Activated CD4-positive, alpha-beta T cell treated with anti-CD3 and anti-CD28 coated beads for 36 hours (primary cell): ENCODE data around the gene SUSD6. TPM values are rescaled to one million over a fixed set of nuclear protein-coding genes. Genes with fewer than 3 reads are reported as not detected.

Experiments
- ATAC-seq: fragments of 200-7000 bp; cut with Tn5 transposase; one replicate; pipeline ENCODE4 v1.10.0; 2021; ENCODE audit warnings: mild to moderate bottlenecking, moderate library complexity
- CTCF ChIA-PET: fragments of 350-600 bp; sonication (Branson Sonifier 250); formaldehyde crosslinking; loops from one replicate; lab custom pipeline; 2021; ENCODE audit warnings: antibody characterized with exemption; lab: Charles Lee
- POLR2A ChIA-PET: fragments of 350-600 bp; sonication (Branson Sonifier 250); formaldehyde crosslinking; loops from one replicate; lab custom pipeline; 2021; ENCODE audit warnings: antibody characterized with exemption, inconsistent platforms; lab: Charles Lee
- DNase-seq: peaks from one replicate; pipeline ENCODE4 v3.0.0-alpha.2; 2020
- H3K27ac Mint-ChIP-seq: one replicate; pipeline ENCODE4 v1.8.0; 2021; ENCODE audit warnings: mixed read lengths
- H3K27me3 Mint-ChIP-seq: one replicate; pipeline ENCODE4 v1.8.0; 2021; ENCODE audit warnings: mixed read lengths
- H3K36me3 Mint-ChIP-seq: one replicate; pipeline ENCODE4 v1.8.0; 2021; ENCODE audit warnings: low read depth, mixed read lengths
- H3K4me1 Mint-ChIP-seq: one replicate; pipeline ENCODE4 v1.8.0; 2021; ENCODE audit warnings: mixed read lengths
- H3K4me3 Mint-ChIP-seq: one replicate; pipeline ENCODE4 v1.8.0; 2021; ENCODE audit warnings: mild to moderate bottlenecking, moderate library complexity, mixed read lengths
- H3K9me3 Mint-ChIP-seq: one replicate; pipeline ENCODE4 v1.8.0; 2021; ENCODE audit warnings: low read depth, mixed read lengths
- intact Hi-C, 2 experiments: fragments of 100-400 bp; cut with DNase I in 1 of 2; cut with micrococcal nuclease in 1 of 2; formaldehyde crosslinking; loops; one replicate each; pipeline versions ENCODE4 v1.14.2 to v1.15.1; 2022 to 2024; cut with DNase I, micrococcal nuclease
- total RNA-seq, 2 experiments: library from RNA; stranded (reverse); gene quantifications; one replicate each; pipeline ENCODE4 v1.2.3, GENCODE V29; 2021

SUSD6 gene
- total RNA-seq, 2 experiments from 2014 or later = 57.9 to 59.3 TPM

GRCh38 chr14:69573831-69574262 lies 37.5 kb upstream of the SUSD6 start:
- no peak for ATAC-seq
- DNase-seq = peak; percentile 37
- H3K4me3 Mint-ChIP-seq = peak overlapping the region; percentile 26
- H3K36me3 Mint-ChIP-seq = no peaks in the 10 kb centered on the region
- H3K27me3 Mint-ChIP-seq = peaks cover 45% of the 10 kb centered on the region
- no peak overlapping the region for H3K27ac Mint-ChIP-seq
- ChIA-PET CTCF (interaction anchor here (0.7 to 2.1 kb wide), 17 partner anchors 10 to 331 kb away, joined by 3 to 14 read pairs (median 4); no protein-coding TSS in a partner anchor), POLR2A (no interaction called here)
- H3K4me1 Mint-ChIP-seq = peaks cover 10% of the 10 kb centered on the region
- intact Hi-C loops = loop anchor here (1.0 to 10.0 kb wide), 8 partner anchors 25 to 451 kb away; partner anchors contain the start of gene GALNT16 (in 1 of the 2)
- no peaks in the 10 kb centered on the region for H3K9me3 Mint-ChIP-seq

GRCh38 chr14:69574263-69574953 lies 37.0 kb upstream of the SUSD6 start, which contains the start of gene CCDC177:
TSS of gene CCDC177 (minus strand) at chr14:69574871. CDS start at chr14:69573622, 1,249 bp downstream.
- DNase-seq = peak; percentile 88
- Mint-ChIP-seq H3K27me3 (peaks cover 42% of the 10 kb centered on the region), H3K27ac (peak within 1 kb of the TSS; percentile 4), H3K4me1 (peaks cover 10% of the 10 kb centered on the region), H3K4me3 (peak within 1 kb of the TSS; percentile 58), H3K9me3 (no peaks in the 10 kb centered on the region), H3K36me3 (no peaks in the 10 kb centered on the region)
- ATAC-seq = peak; percentile 78
- POLR2A ChIA-PET = interaction anchor here (0.6 kb wide), 1 partner anchor 10 kb away, joined by 5 read pairs; no protein-coding TSS in a partner anchor
- intact Hi-C loops = loop anchor here (1.0 to 10.0 kb wide), 8 partner anchors 26 to 450 kb away; partner anchors contain the start of gene GALNT16 (in 1 of the 2)
- CTCF ChIA-PET = interaction anchor here (0.6 to 2.1 kb wide), 25 partner anchors 9 to 752 kb away, joined by 3 to 14 read pairs (median 4); no protein-coding TSS in a partner anchor

- H3K27ac Mint-ChIP-seq = peak overlapping the region; percentile 4
- POLR2A ChIA-PET = interaction anchor here (0.6 kb wide), 2 partner anchors 10 to 71 kb away, joined by 3 to 5 read pairs; no protein-coding TSS in a partner anchor
- H3K9me3 Mint-ChIP-seq = no peaks in the 10 kb centered on the region
- peaks cover 10% of the 10 kb centered on the region for H3K4me1 Mint-ChIP-seq
- no peaks in the 10 kb centered on the region for H3K36me3 Mint-ChIP-seq
- peaks cover 40% of the 10 kb centered on the region for H3K27me3 Mint-ChIP-seq
- CTCF ChIA-PET = interaction anchor here (0.6 to 2.1 kb wide), 20 partner anchors 8 to 752 kb away, joined by 3 to 14 read pairs (median 4); no protein-coding TSS in a partner anchor
- intact Hi-C loops = loop anchor here (1.0 to 10.0 kb wide), 8 partner anchors 26 to 450 kb away; partner anchors contain the start of gene GALNT16 (in 1 of the 2)
- DNase-seq (no peak), ATAC-seq (no peak)
- peak overlapping the region; percentile 58 for H3K4me3 Mint-ChIP-seq
Observed at GRCh38 chr14:69574954-69575295, 36.5 kb upstream of the SUSD6 start.

GRCh38 chr14:69579476-69579875 lies 31.9 kb upstream of the SUSD6 start:
- ATAC-seq (no peak), DNase-seq (no peak)
- intact Hi-C loops = loop anchor here (10.0 kb wide), 2 partner anchors 445 to 455 kb away; no protein-coding TSS in a partner anchor
- H3K36me3 Mint-ChIP-seq = no peaks in the 10 kb centered on the region
- no peak overlapping the region for H3K27ac Mint-ChIP-seq
- no peak overlapping the region for H3K4me3 Mint-ChIP-seq
- no peaks in the 10 kb centered on the region for H3K9me3 Mint-ChIP-seq
- POLR2A ChIA-PET = no interaction called here
- CTCF ChIA-PET = interaction anchor here (0.7 to 2.7 kb wide), 12 partner anchors 23 to 162 kb away, joined by 3 to 20 read pairs (median 3); no protein-coding TSS in a partner anchor
- H3K4me1 Mint-ChIP-seq = peaks cover 2% of the 10 kb centered on the region
- H3K27me3 Mint-ChIP-seq = peaks cover 15% of the 10 kb centered on the region

- Mint-ChIP-seq H3K4me1 (no peaks in the 10 kb centered on the region), H3K4me3 (no peak overlapping the region), H3K27ac (no peak overlapping the region), H3K9me3 (no peaks in the 10 kb centered on the region), H3K27me3 (peaks cover 13% of the 10 kb centered on the region), H3K36me3 (no peaks in the 10 kb centered on the region)
- ChIA-PET POLR2A (no interaction called here), CTCF (interaction anchor here (0.7 to 2.7 kb wide), 13 partner anchors 23 to 600 kb away, joined by 3 to 20 read pairs (median 3); no protein-coding TSS in a partner anchor)
- ATAC-seq (peak; percentile 64), DNase-seq (peak; percentile 54)
- intact Hi-C loops = no loop called here
Observed at GRCh38 chr14:69580009-69580577, 31.3 kb upstream of the SUSD6 start.

GRCh38 chr14:69581316-69581935 lies 30.0 kb upstream of the SUSD6 start:
- peaks cover 5% of the 10 kb centered on the region for H3K27me3 Mint-ChIP-seq
- intact Hi-C loops = no loop called here
- no peaks in the 10 kb centered on the region for H3K9me3 Mint-ChIP-seq
- H3K4me1 Mint-ChIP-seq = no peaks in the 10 kb centered on the region
- H3K27ac Mint-ChIP-seq = no peak overlapping the region
- CTCF ChIA-PET = interaction anchor here (0.5 to 5.8 kb wide), 13 partner anchors 42 to 1799 kb away, joined by 3 to 77 read pairs (median 4); no protein-coding TSS in a partner anchor
- ATAC-seq = no peak
- H3K36me3 Mint-ChIP-seq = no peaks in the 10 kb centered on the region
- DNase-seq = no peak
- H3K4me3 Mint-ChIP-seq = no peak overlapping the region
- POLR2A ChIA-PET = no interaction called here

- Mint-ChIP-seq H3K9me3 (no peaks in the 10 kb centered on the region), H3K4me1 (no peaks in the 10 kb centered on the region), H3K27me3 (peaks cover 4% of the 10 kb centered on the region), H3K4me3 (no peak overlapping the region), H3K36me3 (no peaks in the 10 kb centered on the region), H3K27ac (no peak overlapping the region)
- CTCF ChIA-PET = interaction anchor here (0.7 to 5.8 kb wide), 4 partner anchors 24 to 345 kb away, joined by 3 to 77 read pairs (median 5); no protein-coding TSS in a partner anchor
- intact Hi-C loops = no loop called here
- POLR2A ChIA-PET = no interaction called here
- DNase-seq = no peak
- no peak for ATAC-seq
Observed at GRCh38 chr14:69582212-69582611, 29.2 kb upstream of the SUSD6 start.

GRCh38 chr14:69582829-69583228 lies 28.6 kb upstream of the SUSD6 start:
- intact Hi-C loops = no loop called here

GRCh38 chr14:69584389-69584788 lies 27.0 kb upstream of the SUSD6 start:
- Mint-ChIP-seq H3K36me3 (no peaks in the 10 kb centered on the region), H3K4me1 (no peaks in the 10 kb centered on the region), H3K27ac (no peak overlapping the region), H3K9me3 (no peaks in the 10 kb centered on the region), H3K27me3 (peaks cover 2% of the 10 kb centered on the region), H3K4me3 (no peak overlapping the region)
- DNase-seq (no peak), ATAC-seq (no peak)
- ChIA-PET POLR2A (interaction anchor here (0.6 kb wide), 1 partner anchor 10 kb away, joined by 5 read pairs; the partner anchor contains the start of gene CCDC177), CTCF (interaction anchor here (0.6 to 5.8 kb wide), 32 partner anchors 8 to 489 kb away, joined by 3 to 77 read pairs (median 4); no protein-coding TSS in a partner anchor)
- intact Hi-C loops = no loop called here

More at GRCh38 chr14:69582829-69583228, 28.6 kb upstream of the SUSD6 start:
- Mint-ChIP-seq H3K4me1 (no peaks in the 10 kb centered on the region), H3K4me3 (no peak overlapping the region), H3K36me3 (no peaks in the 10 kb centered on the region), H3K27me3 (peaks cover 4% of the 10 kb centered on the region), H3K27ac (no peak overlapping the region), H3K9me3 (no peaks in the 10 kb centered on the region)
- ChIA-PET POLR2A (no interaction called here), CTCF (interaction anchor here (0.6 to 5.8 kb wide), 8 partner anchors 8 to 344 kb away, joined by 3 to 77 read pairs (median 3); partner anchors contain the start of gene CCDC177)
- ATAC-seq (no peak), DNase-seq (no peak)

- Mint-ChIP-seq H3K27ac (no peak overlapping the region), H3K9me3 (no peaks in the 10 kb centered on the region), H3K4me1 (no peaks in the 10 kb centered on the region), H3K36me3 (no peaks in the 10 kb centered on the region), H3K4me3 (no peak overlapping the region), H3K27me3 (peaks cover 2% of the 10 kb centered on the region)
- ChIA-PET POLR2A (no interaction called here), CTCF (interaction anchor here (0.6 to 5.8 kb wide), 15 partner anchors 10 to 441 kb away, joined by 3 to 77 read pairs (median 4); partner anchors contain the start of gene CCDC177)
- intact Hi-C loops = loop anchor here in 1 of 2 experiments (5.0 kb wide), 1 partner anchor 441 kb away; no protein-coding TSS in a partner anchor
- ATAC-seq = no peak
- no peak for DNase-seq
Observed at GRCh38 chr14:69586404-69586803, 25.0 kb upstream of the SUSD6 start.
